Vagina (tissue), 2 donors: ENCODE results near the gene NACC2.

Source experiments
- POLR2A ChIP-seq, 2 donors: fragments of 450-650 bp; IDR thresholded peaks; one replicate each; pipeline ENCODE4 v1.6.1; 2017; ENCODE audit warnings: antibody characterized with exemption in 2 of 2, mild to moderate bottlenecking in 2 of 2, moderate library complexity in 2 of 2
- POLR2AphosphoS5 ChIP-seq, 2 donors: sonication (generic); formaldehyde crosslinking; IDR thresholded peaks; one replicate each; pipeline ENCODE4 v1.9.0; 2017; ENCODE audit warnings: antibody characterized with exemption in 2 of 2, mild to moderate bottlenecking in 2 of 2, low read depth in 1 of 2; ENCODE audit not compliant: insufficient read depth in 1 of 2
- TF ChIP-seq, protein P1 (sequence below), 3 experiments: fragments of 450-650 bp in 2 of 3; fragments of 200-600 bp in 1 of 3; sonication (generic) in 1 of 3; IDR thresholded peaks; one replicate each; pipeline ENCODE4 v1.5.1; 2017 to 2019; ENCODE audit warnings: antibody characterized with exemption in 3 of 3, mild to moderate bottlenecking in 2 of 3, moderate library complexity in 2 of 3

DNA sequence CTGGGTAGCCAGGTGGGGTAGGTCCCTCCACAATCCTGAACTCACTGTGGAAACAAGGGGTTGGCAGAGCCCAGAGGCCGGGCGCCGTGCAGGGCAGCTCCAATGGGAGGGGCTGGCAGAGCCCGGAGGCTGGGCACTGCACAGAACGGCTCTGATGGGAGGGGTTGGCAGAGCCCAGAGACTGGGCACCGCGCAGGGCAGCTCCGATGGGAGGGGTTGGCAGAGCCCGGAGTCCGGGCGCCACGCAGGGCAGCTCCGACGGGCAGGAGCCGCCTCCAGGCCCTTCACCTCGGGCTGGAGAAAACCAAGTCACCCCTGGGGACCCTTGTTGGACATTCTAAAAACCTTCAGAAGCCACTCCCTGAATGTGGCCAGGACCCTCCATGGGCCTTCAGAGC, 9.3 kb downstream of the NACC2 start:
- TF ChIP-seq, protein P1, sequence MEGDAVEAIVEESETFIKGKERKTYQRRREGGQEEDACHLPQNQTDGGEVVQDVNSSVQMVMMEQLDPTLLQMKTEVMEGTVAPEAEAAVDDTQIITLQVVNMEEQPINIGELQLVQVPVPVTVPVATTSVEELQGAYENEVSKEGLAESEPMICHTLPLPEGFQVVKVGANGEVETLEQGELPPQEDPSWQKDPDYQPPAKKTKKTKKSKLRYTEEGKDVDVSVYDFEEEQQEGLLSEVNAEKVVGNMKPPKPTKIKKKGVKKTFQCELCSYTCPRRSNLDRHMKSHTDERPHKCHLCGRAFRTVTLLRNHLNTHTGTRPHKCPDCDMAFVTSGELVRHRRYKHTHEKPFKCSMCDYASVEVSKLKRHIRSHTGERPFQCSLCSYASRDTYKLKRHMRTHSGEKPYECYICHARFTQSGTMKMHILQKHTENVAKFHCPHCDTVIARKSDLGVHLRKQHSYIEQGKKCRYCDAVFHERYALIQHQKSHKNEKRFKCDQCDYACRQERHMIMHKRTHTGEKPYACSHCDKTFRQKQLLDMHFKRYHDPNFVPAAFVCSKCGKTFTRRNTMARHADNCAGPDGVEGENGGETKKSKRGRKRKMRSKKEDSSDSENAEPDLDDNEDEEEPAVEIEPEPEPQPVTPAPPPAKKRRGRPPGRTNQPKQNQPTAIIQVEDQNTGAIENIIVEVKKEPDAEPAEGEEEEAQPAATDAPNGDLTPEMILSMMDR (IDR thresholded peaks at IDR 0.05) = no peak
- TF ChIP-seq POLR2A (IDR thresholded peaks at IDR 0.05) (no peak), POLR2AphosphoS5 (IDR thresholded peaks at IDR 0.05; ENCODE audit: insufficient read depth in 1 of 2, low read depth in 1 of 2) (no peak)
